K562 (cell line): Measurements from ENCODE around the gene ZNF618. TPM values are rescaled to one million over a fixed set of nuclear protein-coding genes. Genes with fewer than 3 reads are reported as not detected.

ENCODE experiments used
- ATAC-seq: fragments of 200-7000 bp; cut with Tn5 transposase; 3 replicates; pipeline ENCODE4 v1.9.1; 2020; ENCODE audit warnings: moderate library complexity
- BruUV-seq: library from RNA; stranded (reverse); fragments of 400-500 nt; replicated peaks from 2 replicates; lab custom pipeline; 2021; lab: Mats Ljungman, UMichigan
- CTCF ChIA-PET: fragments of 300-600 bp; formaldehyde crosslinking; extraction: SDS; loops from one replicate; lab custom pipeline; 2021; ENCODE audit warnings: low intra/inter-chr PET ratio; lab: Yijun Ruan, JAX
- POLR2A ChIA-PET: fragments of 300-600, 350-650 bp; sonication (Branson Sonifier 250); formaldehyde crosslinking; extraction: SDS; loops from one replicate; lab custom pipeline; 2021; ENCODE audit warnings: antibody characterized with exemption, inconsistent platforms; lab: Yijun Ruan, JAX
- DNase-seq, 4 experiments: peaks; one replicate each; pipeline versions ENCODE4 v3.0.0 to v3.0.0-alpha.2; 2011 to 2018; ENCODE audit warnings: low spot score in 3 of 4, mixed read lengths in 3 of 4; ENCODE audit errors: extremely low read depth in 1 of 4
- FAIRE-seq: peaks from 2 replicates; lab custom pipeline; 2011; peaks lifted over from hg19 to GRCh38; lab: Jason Lieb, UNC
- H2AFZ ChIP-seq: 2 replicates; pipeline ENCODE4 v1.6.0; 2011; ENCODE audit warnings: low read depth, low read length, control low read depth, inconsistent platforms
- H3K27ac ChIP-seq: fragments of 200-600 bp; 3 replicates; pipeline ENCODE4 v1.8.0; 2011; ENCODE audit warnings: low read depth, mild to moderate bottlenecking, control low read depth, inconsistent platforms, low read length, moderate library complexity, mixed read lengths; ENCODE audit errors: extremely low read depth
- H3K27me3 ChIP-seq, 2 experiments: fragments of 300-600 bp in 1 of 2; 2 replicates in 1 of 2; 3 replicates in 1 of 2; pipeline versions ENCODE4 v1.6.0 to v1.8.0; 2011; ENCODE audit warnings: inconsistent platforms in 2 of 2, low read length in 2 of 2, mild to moderate bottlenecking in 1 of 2, mixed read lengths in 1 of 2, moderate library complexity in 1 of 2; ENCODE audit not compliant: control insufficient read depth in 2 of 2, insufficient read depth in 2 of 2
- H3K36me3 ChIP-seq: fragments of 300-600 bp; 3 replicates; pipeline ENCODE4 v1.8.0; 2011; ENCODE audit warnings: mild to moderate bottlenecking, low read length, inconsistent platforms; ENCODE audit not compliant: control insufficient read depth, insufficient read depth
- H3K4me1 ChIP-seq, 2 experiments: fragments of 200-600 bp in 1 of 2; replicated peaks in 1 of 2; 2 replicates in 1 of 2; 3 replicates in 1 of 2; pipeline versions ENCODE4 v1.5.1 to v1.8.0; 2011; ENCODE audit warnings: inconsistent platforms in 2 of 2, low read length in 2 of 2, mild to moderate bottlenecking in 1 of 2, mixed read lengths in 1 of 2, moderate library complexity in 1 of 2; ENCODE audit not compliant: control insufficient read depth in 2 of 2, insufficient read depth in 2 of 2
- H3K4me2 ChIP-seq: 2 replicates; pipeline ENCODE4 v1.6.1; 2011; ENCODE audit warnings: low read length, control low read depth, inconsistent platforms, mixed read lengths; ENCODE audit not compliant: insufficient read depth
- H3K4me3 ChIP-seq: fragments of 200-600 bp; sonication (generic), shearing (Covaris generic); 2 replicates; pipeline ENCODE4 v1.5.1; 2016; ENCODE audit warnings: control low read depth, inconsistent platforms
- H3K79me2 ChIP-seq: fragments of 200-600 bp; 3 replicates; pipeline ENCODE4 v1.8.0; 2011; ENCODE audit warnings: low read length, inconsistent platforms; ENCODE audit not compliant: control insufficient read depth, insufficient read depth
- H3K9ac ChIP-seq, 2 experiments: 2 replicates each; pipeline versions ENCODE4 v1.6.0 to v1.6.1; 2011; ENCODE audit warnings: low read depth in 2 of 2, low read length in 2 of 2, control low read depth in 1 of 2, inconsistent platforms in 1 of 2, mild to moderate bottlenecking in 1 of 2, mixed read lengths in 1 of 2; ENCODE audit not compliant: insufficient read depth in 1 of 2
- H3K9me1 ChIP-seq: one replicate; pipeline ENCODE4 v1.6.0; 2011; ENCODE audit warnings: inconsistent platforms, mild to moderate bottlenecking, low read length, moderate library complexity; ENCODE audit not compliant: control insufficient read depth, insufficient read depth
- H3K9me3 ChIP-seq: replicated peaks from 2 replicates; pipeline ENCODE4 v1.5.1; 2011; ENCODE audit warnings: low read depth, low read length, inconsistent platforms; ENCODE audit not compliant: control insufficient read depth, insufficient read depth
- H4K20me1 ChIP-seq: replicated peaks from 2 replicates; pipeline ENCODE4 v1.6.1; 2011; ENCODE audit warnings: low read length, inconsistent platforms, mixed read lengths; ENCODE audit not compliant: control insufficient read depth, insufficient read depth
- ETV1 ChIP-seq: fragments of 450-650 bp; conservative IDR thresholded peaks from 2 replicates; pipeline ENCODE4 v1.6.1; 2016; ENCODE audit warnings: missing genetic modification characterization, control low read depth, low read depth, missing compliant biosample characterization
- PBX2 ChIP-seq, 2 experiments: IDR thresholded peaks in 1 of 2; conservative IDR thresholded peaks in 1 of 2; 2 replicates each; pipeline ENCODE4 v1.6.1; 2016; ENCODE audit warnings: low read depth in 2 of 2, mild to moderate bottlenecking in 1 of 2, missing compliant biosample characterization in 1 of 2, missing genetic modification characterization in 1 of 2, moderate library complexity in 1 of 2
- RNF219 ChIP-seq: fragments of 250-450 bp; sonication (Bioruptor Pico); IDR thresholded peaks from 2 replicates; pipeline ENCODE4 v1.5.0; 2022; ENCODE audit warnings: mild to moderate bottlenecking
- SMAD4 ChIP-seq: fragments of 250-450 bp; sonication (Bioruptor Pico); conservative IDR thresholded peaks from 2 replicates; pipeline ENCODE4 v1.8.0; 2021; ENCODE audit warnings: inconsistent platforms, mild to moderate bottlenecking, moderate library complexity
- ZBTB17 ChIP-seq: fragments of 450-650 bp; formaldehyde crosslinking; IDR thresholded peaks from 2 replicates; pipeline ENCODE4 v1.4.0; 2020; ENCODE audit warnings: mild to moderate bottlenecking
- ZNF140 ChIP-seq: fragments of 250-450 bp; sonication (Bioruptor Pico); IDR thresholded peaks from 2 replicates; pipeline ENCODE4 v1.8.0; 2021; ENCODE audit warnings: moderate library complexity, mild to moderate bottlenecking, inconsistent platforms
- WGBS: fragments of 100-300 bp; shearing (Covaris generic); methylation state at CpG from one replicate; pipeline ENCODE4 v1.1.6; 2016; ENCODE audit warnings: low coverage, mixed read lengths; ENCODE audit not compliant: insufficient coverage; ENCODE audit errors: missing lambda C conversion rate; 5-methylcytosine and 5-hydroxymethylcytosine counted together
- in situ Hi-C: fragments of 300-500 bp; cut with MboI; formaldehyde crosslinking; loops from 4 replicates; pipeline ENCODE4 v1.15.0; 2018; ENCODE audit warnings: inconsistent platforms, mixed read lengths
- intact Hi-C: fragments of 100-400 bp; cut with micrococcal nuclease; formaldehyde crosslinking; loops from 2 replicates; pipeline ENCODE4 v1.14.2; 2022
- polyA plus RNA-seq, 8 experiments: library from polyadenylated mRNA; depleted of rRNA in 4 of 8; stranded (reverse) in 5 of 8; unstranded in 3 of 8; fragments of >200 nt; fragmentation: Nextera tagmentation in 2 of 8; fragmentation: Illumina TruSeq in 1 of 8; extraction: Ambion mirVana in 2 of 8; extraction: Trizol in 1 of 8; gene quantifications; 2 replicates each; pipeline versions ENCODE4 v1.2.1 to v1.2.3, GENCODE V29; 2011 to 2014; ENCODE audit warnings: inconsistent platforms in 1 of 8, missing spikeins in 1 of 8
- total RNA-seq, 7 experiments: library from RNA; depleted of rRNA in 6 of 7; stranded (reverse); fragments of >200 nt in 6 of 7; fragmentation: Illumina TruSeq in 2 of 7; extraction: Trizol in 2 of 7; gene quantifications; 2 replicates each; pipeline versions ENCODE4 v1.2.1 to v1.2.3, GENCODE V29; 2011 to 2021; ENCODE audit warnings: low replicate concordance in 1 of 7

Gene ZNF618
- total and polyA plus RNA-seq, 9 of the 15 experiments (the other 6 are each of a cell fraction or from before 2014, with no cell fraction given) = 0.08 to 13.7 (median 3.4) TPM

DNA sequence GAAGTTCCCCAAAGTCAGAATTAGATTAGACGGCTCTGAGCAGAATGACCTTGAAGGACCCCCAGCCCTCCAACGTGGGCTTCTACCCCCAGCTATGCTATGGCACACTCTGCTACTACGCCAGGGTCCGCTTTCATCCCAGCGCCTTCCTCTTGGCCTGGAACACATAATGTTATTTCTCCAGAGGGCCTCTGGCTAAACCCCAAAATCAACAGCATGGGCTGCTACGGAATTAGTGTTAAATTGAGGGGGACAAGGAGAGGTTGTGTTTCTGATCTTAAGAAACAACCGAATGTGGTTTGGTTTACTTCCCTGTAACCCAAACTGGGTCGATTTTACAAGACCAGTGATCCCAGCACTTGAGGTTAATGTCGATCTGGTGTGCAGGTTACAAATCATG is 97.1 kb downstream of the ZNF618 start:
- intact Hi-C loops = no loop called here
- TF ChIP-seq ZBTB17 (CRISPR knock-in tag) (no peak), PBX2 (CRISPR knock-in tag; IDR thresholded peaks at IDR 0.05; ENCODE audit: low read depth) (no peak), PBX2 (tag; conservative IDR thresholded peaks at IDR 0.05; ENCODE audit: low read depth) (no peak), ZNF140 (CRISPR knock-in tag) (no peak), SMAD4 (no peak), ETV1 (tag) (no peak), RNF219 (CRISPR knock-in tag) (no peak)
- H3K9me3 ChIP-seq = no peaks in the 10 kb centered on the region
- ATAC-seq (no peak), FAIRE-seq (no peak), DNase-seq (no peak)
- H3K9ac ChIP-seq = no peak overlapping the region
- H3K36me3 ChIP-seq = no peaks in the 10 kb centered on the region
- no peak overlapping the region for H3K4me2 ChIP-seq
- WGBS = 44% methylated on average over 9 of the region's 9 CpGs
- CTCF ChIA-PET = no interaction called here
- no peaks in the 10 kb centered on the region for H3K27me3 ChIP-seq
- POLR2A ChIA-PET = interaction anchor here (0.8 kb wide), 1 partner anchor 19 kb away, joined by 3 read pairs; no protein-coding TSS in a partner anchor
- H4K20me1 ChIP-seq = no peaks in the 10 kb centered on the region; the same call in 1 of the 2 replicates
- H3K4me1 ChIP-seq = no peaks in the 10 kb centered on the region
- no peaks in the 10 kb centered on the region for H3K9me1 ChIP-seq
- no peak overlapping the region for H3K4me3 ChIP-seq
- no peak overlapping the region for H3K27ac ChIP-seq
- in situ Hi-C loops = no loop called here
- no peak overlapping the region for H2AFZ ChIP-seq
- BruUV-seq = no TSS peak
- no peaks in the 10 kb centered on the region for H3K79me2 ChIP-seq
